SK-N-SH treated with all-trans-retinoic acid at 6 μM for 48 hours (cell line): ENCODE results near the gene CASQ2.

Source experiments
- ARNTL ChIP-seq: fragments of 450-650 bp; formaldehyde crosslinking; IDR thresholded peaks from 2 replicates; pipeline ENCODE4 v1.5.0; 2020; ENCODE audit warnings: low read depth, mild to moderate bottlenecking, moderate library complexity, borderline replicate concordance
- CREB5 ChIP-seq: fragments of 250-450 bp; sonication (Bioruptor Pico); IDR thresholded peaks from 2 replicates; pipeline ENCODE4 v1.5.1; 2020; ENCODE audit warnings: low read depth, mild to moderate bottlenecking, moderate library complexity
- CSRNP3 ChIP-seq: fragments of 250-450 bp; sonication (Bioruptor Pico); IDR thresholded peaks from 2 replicates; pipeline ENCODE4 v1.5.1; 2021; ENCODE audit warnings: mild to moderate bottlenecking, moderate library complexity
- POU6F1 ChIP-seq: fragments of 250-450 bp; sonication (Bioruptor Pico); IDR thresholded peaks from 2 replicates; pipeline ENCODE4 v1.8.0; 2021; ENCODE audit warnings: low read depth, mild to moderate bottlenecking, moderate library complexity, borderline replicate concordance
- TCF4 ChIP-seq: fragments of 250-450 bp; sonication (Bioruptor Pico); IDR thresholded peaks from 2 replicates; pipeline ENCODE4 v1.8.0; 2021; ENCODE audit warnings: mild to moderate bottlenecking, moderate library complexity, borderline replicate concordance
- ZFP30 ChIP-seq: fragments of 450-650 bp; formaldehyde crosslinking; IDR thresholded peaks from 2 replicates; pipeline ENCODE4 v1.5.0; 2022; ENCODE audit warnings: mild to moderate bottlenecking, moderate library complexity
- ZNF565 ChIP-seq: fragments of 450-650 bp; formaldehyde crosslinking; conservative IDR thresholded peaks from 2 replicates; pipeline ENCODE4 v1.5.0; 2020; ENCODE audit warnings: low read depth, mild to moderate bottlenecking, moderate library complexity

GRCh38 chr1:115694805-115695204 lies 73.7 kb downstream of the CASQ2 start:
- TF ChIP-seq POU6F1 (CRISPR knock-in tag) (no peak), TCF4 (CRISPR knock-in tag) (no peak), ARNTL (no peak), ZNF565 (CRISPR knock-in tag) (no peak), CSRNP3 (CRISPR knock-in tag) (no peak), CREB5 (CRISPR knock-in tag) (no peak), ZFP30 (no peak)
